Measurements from ENCODE around the gene MAN2C1. TPM values are rescaled to one million over a fixed set of nuclear protein-coding genes. Genes with fewer than 3 reads are reported as not detected.

Gene MAN2C1
- total RNA-seq, 2 experiments from 2014 or later, result 519 to 546 TPM

GRCh38 chr15:75371901-75372688 lies 3.7 kb upstream of the MAN2C1 start:
- ATAC-seq (ENCODE audit: poor library complexity) (no peak), DNase-seq (no peak)
- H3K27me3 Mint-ChIP-seq, result no peaks in the 10 kb centered on the region
- no peaks in the 10 kb centered on the region for H3K27me3 ChIP-seq (ENCODE audit: control insufficient read depth in 1 of 2, insufficient read depth in 2 of 2, low read length in 2 of 2)
- POLR2A ChIA-PET, result interaction anchor here (0.6 to 1.3 kb wide), 3 partner anchors 25 to 454 kb away, joined by 3 to 4 read pairs (median 3); partner anchors contain the start of genes NEIL1 and SIN3A
- H3K36me3 Mint-ChIP-seq (ENCODE audit: low read depth), result peaks cover 71% of the 10 kb centered on the region
- H3K4me3 Mint-ChIP-seq, result no peak overlapping the region
- H3K4me1 ChIP-seq (ENCODE audit: insufficient read depth, low read length), result peaks cover 27% of the 10 kb centered on the region
- no peaks in the 10 kb centered on the region for H3K9me3 ChIP-seq (ENCODE audit: control insufficient read depth in 1 of 2, insufficient read depth in 1 of 2, low read length in 2 of 2)
- no peaks in the 10 kb centered on the region for H3K9me3 Mint-ChIP-seq
- no peak overlapping the region for H3K27ac ChIP-seq (ENCODE audit: low read depth in 1 of 2, low read length in 2 of 2)
- H3K4me3 ChIP-seq (ENCODE audit: low read length), result no peak overlapping the region
- peaks cover 25% of the 10 kb centered on the region for H3K4me1 Mint-ChIP-seq (ENCODE audit: low read depth)
- peaks cover 60% of the 10 kb centered on the region for H3K36me3 ChIP-seq (ENCODE audit: insufficient read depth, low read length)
- intact Hi-C loops (cut with DNase I, micrococcal nuclease), result no loop called here
- CTCF ChIA-PET, result no interaction called here
- H3K27ac Mint-ChIP-seq, result no peak overlapping the region
- TF ChIP-seq CTCF (IDR thresholded peaks at IDR 0.05), result no peak

GRCh38 chr15:75371486-75371885 lies 3.1 kb upstream of the MAN2C1 start:
- no peak overlapping the region for H3K27ac Mint-ChIP-seq

More at GRCh38 chr15:75371486-75371885, 3.1 kb upstream of the MAN2C1 start:
- intact Hi-C loops (cut with DNase I, micrococcal nuclease), result no loop called here
- Histone ChIP-seq H3K36me3 (ENCODE audit: insufficient read depth, low read length) (peaks cover 60% of the 10 kb centered on the region), H3K27ac (ENCODE audit: low read depth in 1 of 2, low read length in 2 of 2) (no peak overlapping the region), H3K9me3 (ENCODE audit: control insufficient read depth in 1 of 2, insufficient read depth in 1 of 2, low read length in 2 of 2) (no peaks in the 10 kb centered on the region), H3K27me3 (ENCODE audit: control insufficient read depth in 1 of 2, insufficient read depth in 2 of 2, low read length in 2 of 2) (no peaks in the 10 kb centered on the region), H3K4me3 (ENCODE audit: low read length) (no peak overlapping the region), H3K4me1 (ENCODE audit: insufficient read depth, low read length) (peaks cover 32% of the 10 kb centered on the region)
- no peak for TF ChIP-seq CTCF (IDR thresholded peaks at IDR 0.05)
- Mint-ChIP-seq H3K36me3 (ENCODE audit: low read depth) (peaks cover 71% of the 10 kb centered on the region), H3K27me3 (no peaks in the 10 kb centered on the region), H3K4me3 (no peak overlapping the region), H3K9me3 (no peaks in the 10 kb centered on the region), H3K4me1 (ENCODE audit: low read depth) (peaks cover 30% of the 10 kb centered on the region)
- ChIA-PET POLR2A (interaction anchor here (0.6 to 5.2 kb wide), 3 partner anchors 24 to 453 kb away, joined by 3 to 246 read pairs (median 4); partner anchors contain the start of genes NEIL1 and SIN3A), CTCF (no interaction called here)
- DNase-seq (no peak), ATAC-seq (ENCODE audit: poor library complexity) (no peak)
